Tibial artery (tissue), 4 donors: ENCODE results near the gene ATP6V1E1.
A peak's percentile ranks its signal among the peaks of the same experiment; 100 is the strongest.
"Not testable (repeated sequence)": the region's sequence is repeated elsewhere in the genome, so short reads cannot be mapped to it uniquely, and the experiment has no call there.

Source experiments
- DNase-seq, 2 donors: peaks; one replicate each; pipeline ENCODE4 v3.0.0-alpha.2; 2019
- H3K27ac ChIP-seq, 2 donors: fragments of 200-600 bp; sonication (generic) in 1 of 2; 1 replicate in 1 of 2; 2 replicates in 1 of 2; pipeline ENCODE4 v1.5.1; 2018 to 2019; ENCODE audit warnings: mild to moderate bottlenecking in 1 of 2
- H3K27me3 ChIP-seq, 2 donors: fragments of 200-600 bp; sonication (generic) in 1 of 2; one replicate each; pipeline versions ENCODE4 v1.5.1 to v1.6.0; 2016 to 2019
- H3K36me3 ChIP-seq, 3 donors: fragments of 200-600 bp; sonication (generic) in 2 of 3; one replicate each; pipeline ENCODE4 v1.5.1; 2016 to 2019; ENCODE audit warnings: mild to moderate bottlenecking in 2 of 3
- H3K4me1 ChIP-seq, 4 donors: fragments of 200-600 bp; sonication (generic) in 2 of 4; 1 replicate in 3 of 4; 2 replicates in 1 of 4; pipeline ENCODE4 v1.5.1; 2016 to 2019
- H3K4me3 ChIP-seq, 2 donors: fragments of 200-600 bp; sonication (generic) in 1 of 2; 1 replicate in 1 of 2; 2 replicates in 1 of 2; pipeline ENCODE4 v1.5.1; 2018 to 2019; ENCODE audit warnings: mild to moderate bottlenecking in 2 of 2
- H3K9me3 ChIP-seq, 3 donors: fragments of 200-600 bp; sonication (generic) in 1 of 3; one replicate each; pipeline ENCODE4 v1.5.1; 2016 to 2019
- intact Hi-C: fragments of 100-400 bp; cut with DNase I; formaldehyde crosslinking; loops from one replicate; pipeline ENCODE4 v1.15.0; 2023; ENCODE audit warnings: low total_unique reads
- TF ChIP-seq, protein P1 (sequence below), 2 experiments: fragments of 200-600 bp in 1 of 2; fragments of 450-650 bp in 1 of 2; IDR thresholded peaks; one replicate each; pipeline ENCODE4 v1.5.1; 2017 to 2019; ENCODE audit warnings: antibody characterized with exemption in 2 of 2, mild to moderate bottlenecking in 1 of 2, moderate library complexity in 1 of 2

ATP6V1E1 gene

GRCh38 chr22:17566776-17567175 is 61.8 kb downstream of the ATP6V1E1 start:
- Histone ChIP-seq H3K36me3 (no peaks in the 10 kb centered on the region), H3K4me3 (no peak overlapping the region), H3K27me3 (no peaks in the 10 kb centered on the region), H3K9me3 (no peaks in the 10 kb centered on the region), H3K4me1 (peaks cover 4 to 45% (median 29%) of the 10 kb centered on the region in 4 donors), H3K27ac (no peak overlapping the region)
- DNase-seq = no peak
- intact Hi-C loops = no loop called here
- TF ChIP-seq, protein P1, sequence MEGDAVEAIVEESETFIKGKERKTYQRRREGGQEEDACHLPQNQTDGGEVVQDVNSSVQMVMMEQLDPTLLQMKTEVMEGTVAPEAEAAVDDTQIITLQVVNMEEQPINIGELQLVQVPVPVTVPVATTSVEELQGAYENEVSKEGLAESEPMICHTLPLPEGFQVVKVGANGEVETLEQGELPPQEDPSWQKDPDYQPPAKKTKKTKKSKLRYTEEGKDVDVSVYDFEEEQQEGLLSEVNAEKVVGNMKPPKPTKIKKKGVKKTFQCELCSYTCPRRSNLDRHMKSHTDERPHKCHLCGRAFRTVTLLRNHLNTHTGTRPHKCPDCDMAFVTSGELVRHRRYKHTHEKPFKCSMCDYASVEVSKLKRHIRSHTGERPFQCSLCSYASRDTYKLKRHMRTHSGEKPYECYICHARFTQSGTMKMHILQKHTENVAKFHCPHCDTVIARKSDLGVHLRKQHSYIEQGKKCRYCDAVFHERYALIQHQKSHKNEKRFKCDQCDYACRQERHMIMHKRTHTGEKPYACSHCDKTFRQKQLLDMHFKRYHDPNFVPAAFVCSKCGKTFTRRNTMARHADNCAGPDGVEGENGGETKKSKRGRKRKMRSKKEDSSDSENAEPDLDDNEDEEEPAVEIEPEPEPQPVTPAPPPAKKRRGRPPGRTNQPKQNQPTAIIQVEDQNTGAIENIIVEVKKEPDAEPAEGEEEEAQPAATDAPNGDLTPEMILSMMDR (IDR thresholded peaks at IDR 0.05) = no peak

DNA sequence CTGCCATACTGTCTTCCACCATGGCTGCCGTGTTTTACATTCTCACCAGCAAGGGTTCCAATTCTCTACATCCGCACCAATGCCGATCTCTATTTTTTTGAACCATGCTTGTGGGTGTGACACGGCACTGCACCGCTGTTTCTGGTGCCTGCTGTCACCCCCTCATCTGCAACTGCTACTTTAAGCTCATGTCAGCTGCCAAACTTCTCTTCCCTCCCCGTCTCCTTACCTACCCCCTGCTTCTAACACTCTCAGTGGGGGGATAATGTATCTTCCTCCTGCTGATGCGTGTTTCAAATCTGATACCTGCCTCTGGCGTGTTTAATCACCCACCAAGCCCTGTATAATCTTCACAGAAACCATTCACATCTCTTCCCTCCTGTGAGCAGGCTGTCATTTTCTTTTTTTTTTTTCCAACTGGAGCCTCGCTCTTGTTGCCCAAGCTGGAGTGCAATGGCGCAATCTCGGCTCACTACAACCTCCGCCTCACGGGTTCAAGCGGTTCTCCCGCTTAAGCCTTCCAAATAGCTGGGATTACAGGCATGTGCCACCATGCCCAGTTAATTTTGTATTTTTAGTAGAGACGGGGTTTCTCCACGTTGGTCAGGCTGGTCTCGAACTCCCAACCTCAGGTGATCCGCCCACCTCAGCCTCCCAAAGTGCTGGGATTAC is 62.4 kb downstream of the ATP6V1E1 start:
- H3K36me3 ChIP-seq, H3K4me3 ChIP-seq, DNase-seq, H3K27ac ChIP-seq, H3K9me3 ChIP-seq, H3K27me3 ChIP-seq, intact Hi-C loops: not testable (repeated sequence)
- peaks cover 4 to 39% (median 24%) of the 10 kb centered on the region in 4 donors for H3K4me1 ChIP-seq

- peak overlapping the region; percentile 58 to 59 for H3K27ac ChIP-seq
- H3K36me3 ChIP-seq = no peaks in the 10 kb centered on the region
- intact Hi-C loops = no loop called here
- TF ChIP-seq, protein P1 (IDR thresholded peaks at IDR 0.05) = no peak
- peaks cover 0 to 22% (median 10%) of the 10 kb centered on the region in 4 donors for H3K4me1 ChIP-seq
- peak in 1 of 2 donors; percentile 35 for DNase-seq
- H3K27me3 ChIP-seq = peaks cover 0 to 4% of the 10 kb centered on the region in 2 donors
- H3K9me3 ChIP-seq = no peaks in the 10 kb centered on the region
- H3K4me3 ChIP-seq = no peak overlapping the region
These were observed 64.6 kb downstream of the ATP6V1E1 start for GRCh38 chr22:17563936-17564391.

- intact Hi-C loops = no loop called here
- no peak within 1 kb of the TSS for H3K4me3 ChIP-seq
- H3K27me3 ChIP-seq = peaks cover 0 to 4% of the 10 kb centered on the region in 2 donors
- DNase-seq = peak; percentile 45 to 74
- peaks cover 0 to 22% (median 10%) of the 10 kb centered on the region in 4 donors for H3K4me1 ChIP-seq
- no peaks in the 10 kb centered on the region for H3K9me3 ChIP-seq
- no peaks in the 10 kb centered on the region for H3K36me3 ChIP-seq
- TF ChIP-seq, protein P1 (IDR thresholded peaks at IDR 0.05) = no peak
- peak within 1 kb of the TSS; percentile 58 to 59 for H3K27ac ChIP-seq
These were observed 65.4 kb downstream of the ATP6V1E1 start, which contains the start of gene SLC25A18 for GRCh38 chr22:17562906-17563870. Gene SLC25A18, plus strand, starts transcription at chr22:17563498. Its CDS starts 16,447 bp downstream, at chr22:17579945.

GRCh38 chr22:17559188-17559587 is 69.4 kb downstream of the ATP6V1E1 start:
- peaks cover 0 to 21% (median 10%) of the 10 kb centered on the region in 4 donors for H3K4me1 ChIP-seq
- H3K9me3 ChIP-seq = no peaks in the 10 kb centered on the region
- H3K36me3 ChIP-seq = no peaks in the 10 kb centered on the region
- TF ChIP-seq, protein P1 (IDR thresholded peaks at IDR 0.05) = no peak
- no peak overlapping the region for H3K4me3 ChIP-seq
- peaks cover 0 to 4% of the 10 kb centered on the region in 2 donors for H3K27me3 ChIP-seq
- no peak for DNase-seq
- no peak overlapping the region for H3K27ac ChIP-seq
- intact Hi-C loops = loop anchor here (10.0 kb wide), 1 partner anchor 226 kb away; no protein-coding TSS in a partner anchor
